Glomerular endothelial cell (primary cell): Measurements from ENCODE around the gene SP140. TPM values are rescaled to one million over a fixed set of nuclear protein-coding genes. Genes with fewer than 3 reads are reported as not detected.
A peak's percentile ranks its signal among the peaks of the same experiment; 100 is the strongest.
"Not testable (repeated sequence)": the region's sequence is repeated elsewhere in the genome, so short reads cannot be mapped to it uniquely, and the experiment has no call there.

Experiments used
- DNase-seq: peaks from one replicate; pipeline ENCODE4 v3.0.0-alpha.2; 2011; ENCODE audit warnings: low read depth, low spot score; ENCODE audit errors: extremely low read depth
- total RNA-seq: library from RNA; depleted of rRNA; stranded (reverse); fragments of >200 nt; gene quantifications from 2 replicates; pipeline ENCODE4 v1.2.3, GENCODE V29; 2015

Gene SP140
- total RNA-seq, 1 donor from 2014 or later: not detected

DNA sequence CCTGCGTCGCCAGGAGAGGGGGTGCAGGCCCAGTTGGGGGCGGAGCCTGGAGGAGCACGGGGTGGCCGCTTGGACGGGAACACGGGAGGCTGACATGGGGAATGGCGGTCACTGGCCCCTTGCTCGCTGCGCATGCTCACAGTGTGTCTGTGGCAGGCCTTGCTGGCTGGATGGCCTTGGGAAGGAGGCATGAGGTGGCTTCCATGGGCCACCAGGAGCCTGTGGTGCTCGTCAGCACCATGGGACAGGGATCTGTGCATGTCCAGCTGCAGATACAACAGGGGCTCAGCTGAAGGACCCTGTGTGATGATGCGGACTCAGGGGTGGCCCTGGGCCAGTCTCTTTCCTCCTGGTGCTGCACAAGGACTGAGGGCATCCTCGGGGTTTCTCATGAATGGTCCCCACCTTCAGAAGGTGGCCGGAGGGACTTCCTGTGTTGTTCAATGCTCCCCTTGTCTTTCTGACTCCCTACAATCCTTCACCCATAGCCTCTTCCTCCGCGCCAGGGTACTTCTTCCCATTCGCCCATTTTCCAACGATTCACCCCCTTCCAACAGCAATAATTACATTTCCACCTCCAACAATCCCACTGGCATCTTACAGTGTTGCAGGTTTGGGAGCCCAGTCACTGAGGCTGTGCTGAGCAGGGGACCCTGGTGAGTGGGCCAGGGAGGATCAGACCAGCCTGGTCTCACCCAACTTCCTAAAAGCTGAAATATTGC is 98.0 kb downstream of the SP140 start:
- DNase-seq: no peak

DNA sequence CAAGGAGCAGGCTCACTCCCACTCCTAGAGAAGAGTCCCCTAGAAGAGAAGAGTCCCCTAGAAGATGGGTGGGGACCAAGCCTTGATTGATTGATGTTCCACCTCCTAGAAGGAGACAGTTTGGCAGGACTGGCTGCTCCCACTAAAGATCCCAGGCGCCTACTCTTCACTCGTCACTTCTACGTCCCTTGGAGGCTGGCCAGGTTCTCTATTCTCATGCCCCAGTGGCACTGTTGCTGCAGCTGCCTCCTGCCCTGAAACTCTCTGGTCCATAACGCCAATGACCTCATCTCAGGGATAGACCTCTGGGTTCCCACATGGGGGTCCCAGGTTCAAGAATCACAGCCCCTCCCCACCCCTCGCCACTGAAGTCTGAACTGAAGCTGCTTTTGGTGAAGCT is 99.0 kb downstream of the SP140 start:
- no peak for DNase-seq

DNA sequence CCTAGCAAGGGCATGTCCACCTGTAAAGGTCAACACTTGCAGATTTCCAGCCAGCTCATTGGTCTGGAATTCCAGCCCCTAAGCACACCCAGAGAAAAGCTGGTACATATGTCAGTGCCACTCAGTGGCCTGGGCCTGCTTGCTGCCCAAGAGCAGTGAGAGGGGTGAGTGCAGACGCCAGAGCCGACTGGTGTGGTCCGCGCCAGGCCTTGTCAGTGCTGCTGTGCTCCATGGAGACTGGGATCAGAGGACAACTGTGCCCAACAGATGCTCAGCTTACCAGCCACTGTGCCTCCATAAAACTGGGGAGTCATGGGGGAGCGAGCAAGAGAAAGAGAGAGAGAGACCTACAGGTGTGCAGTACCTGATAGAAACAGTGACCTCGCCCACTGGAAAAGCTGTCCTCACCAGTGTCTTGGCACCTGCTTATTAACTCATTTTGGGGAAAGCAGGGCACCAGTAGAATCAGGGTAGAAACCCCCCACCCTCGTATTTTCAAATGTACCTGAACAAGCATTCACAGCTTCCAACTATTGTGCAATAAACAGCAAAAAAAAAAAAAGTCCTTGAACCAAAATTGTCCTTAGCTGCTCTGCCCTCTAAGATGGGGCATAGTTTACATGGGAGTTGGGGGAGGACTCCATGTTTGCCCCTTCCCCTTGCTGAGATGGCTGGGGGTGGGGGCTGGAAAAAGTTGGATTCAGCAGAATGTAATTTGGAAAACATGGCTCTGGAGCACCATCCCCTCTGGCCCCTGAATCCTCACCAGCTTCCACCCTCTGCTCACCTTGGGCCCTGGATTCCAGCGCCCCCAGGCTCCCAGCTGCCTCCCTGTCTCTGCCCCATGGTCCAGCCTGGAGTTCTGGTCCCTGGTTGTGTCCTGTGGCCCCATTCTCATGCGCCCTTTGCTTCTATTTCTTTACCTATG is 100.0 kb downstream of the SP140 start:
- DNase-seq: no peak

DNA sequence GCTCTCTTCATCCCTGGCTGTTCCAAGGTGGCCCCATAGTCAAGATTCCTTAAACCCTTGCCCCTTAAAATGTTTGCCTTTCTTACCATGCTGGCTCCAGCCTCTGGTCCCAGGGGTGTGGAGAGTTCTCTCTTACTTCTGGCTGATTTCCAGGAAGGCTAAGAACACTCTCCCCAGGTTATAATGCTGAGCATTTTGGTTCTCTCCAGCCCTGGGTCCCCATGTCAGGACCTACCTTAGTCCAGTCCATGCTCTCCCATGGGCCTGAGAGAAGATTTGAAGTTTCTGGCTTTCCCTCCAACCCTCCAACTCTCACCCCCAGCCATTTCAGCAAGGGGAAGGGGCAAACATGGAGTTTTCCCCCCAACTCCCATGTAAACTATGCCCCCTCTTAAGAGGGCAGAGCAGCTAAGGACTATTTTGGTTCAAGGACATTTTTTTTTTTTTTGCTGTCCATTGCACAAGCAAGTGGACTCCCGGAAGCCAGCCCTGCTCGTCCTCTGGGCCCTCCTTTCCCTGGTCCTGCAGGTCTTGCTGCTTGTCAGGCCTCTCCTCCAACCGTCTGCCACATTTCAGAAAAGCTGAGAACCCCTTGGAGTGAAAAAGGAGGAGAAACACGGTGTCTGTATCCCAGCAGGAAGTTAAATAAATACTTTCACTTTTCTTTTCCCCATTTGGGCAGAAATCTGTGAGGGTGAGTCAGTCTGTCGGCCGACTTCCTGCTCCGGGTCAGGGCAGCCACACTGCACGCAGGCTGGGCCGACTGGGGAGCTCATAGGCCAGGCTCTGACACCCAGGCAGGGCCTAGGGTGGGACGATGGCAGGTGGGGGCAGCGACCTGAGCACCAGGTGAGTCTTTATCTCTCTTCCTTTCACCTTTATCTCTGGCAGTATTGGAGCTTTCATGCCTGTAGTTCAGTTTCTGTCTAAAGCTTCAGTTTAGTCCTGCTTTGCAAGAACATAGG is 101.2 kb downstream of the SP140 start, which contains the start of gene SP140L:
SP140L (plus strand) TSS at position 741 of the 965 bp plus-strand sequence; CDS start at position 818, 77 bp downstream.
- DNase-seq: peak; percentile 42

DNA sequence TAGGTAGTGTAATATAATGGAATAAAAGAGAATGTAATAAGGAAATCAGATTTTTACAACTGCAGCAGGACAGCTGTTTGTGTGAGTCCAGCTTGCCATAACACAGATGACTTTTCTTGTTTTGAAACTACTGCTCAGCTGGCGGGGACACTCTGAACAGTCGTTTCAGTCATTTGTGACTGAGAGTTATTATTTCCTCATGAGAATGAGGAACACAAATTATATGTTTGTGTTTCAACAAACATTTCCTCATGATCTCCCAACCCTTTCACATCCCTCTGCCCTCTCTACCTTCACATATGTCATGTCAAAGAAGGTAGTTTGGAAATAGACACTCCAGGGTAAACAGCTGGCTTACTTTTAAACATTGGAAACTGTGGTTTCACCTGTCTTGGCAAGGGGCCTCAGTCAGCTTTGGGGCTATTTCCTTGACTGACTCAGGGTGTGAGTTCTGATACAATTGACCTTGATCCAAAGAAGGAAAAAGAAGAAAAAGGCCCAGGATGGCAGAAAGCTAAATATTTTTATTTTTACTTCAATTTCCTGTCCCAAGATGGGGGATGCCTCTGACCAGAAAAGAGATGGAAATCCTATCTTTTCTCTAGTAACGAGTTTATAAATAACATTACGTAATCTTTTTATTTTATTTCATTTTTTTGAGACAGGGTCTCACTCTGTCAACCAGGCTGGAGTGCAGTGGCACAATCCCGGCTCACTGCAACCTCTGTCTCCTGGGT is 102.0 kb downstream of the SP140 start:
- no peak for DNase-seq

DNA sequence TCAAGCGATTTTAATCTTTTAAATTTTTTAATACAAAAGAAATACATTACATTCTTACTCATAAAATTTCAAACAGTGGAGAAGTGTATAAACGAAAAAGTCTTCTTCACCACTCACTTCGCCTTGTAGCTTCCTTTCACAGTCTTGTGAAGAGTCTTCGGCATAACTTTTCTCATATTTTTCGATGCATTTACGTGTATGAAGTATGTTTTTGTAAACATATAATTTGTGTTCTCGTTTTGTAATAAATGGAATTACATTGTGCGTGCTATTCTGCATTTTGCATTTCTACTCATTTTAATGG is 102.6 kb downstream of the SP140 start:
- DNase-seq: no peak

DNA sequence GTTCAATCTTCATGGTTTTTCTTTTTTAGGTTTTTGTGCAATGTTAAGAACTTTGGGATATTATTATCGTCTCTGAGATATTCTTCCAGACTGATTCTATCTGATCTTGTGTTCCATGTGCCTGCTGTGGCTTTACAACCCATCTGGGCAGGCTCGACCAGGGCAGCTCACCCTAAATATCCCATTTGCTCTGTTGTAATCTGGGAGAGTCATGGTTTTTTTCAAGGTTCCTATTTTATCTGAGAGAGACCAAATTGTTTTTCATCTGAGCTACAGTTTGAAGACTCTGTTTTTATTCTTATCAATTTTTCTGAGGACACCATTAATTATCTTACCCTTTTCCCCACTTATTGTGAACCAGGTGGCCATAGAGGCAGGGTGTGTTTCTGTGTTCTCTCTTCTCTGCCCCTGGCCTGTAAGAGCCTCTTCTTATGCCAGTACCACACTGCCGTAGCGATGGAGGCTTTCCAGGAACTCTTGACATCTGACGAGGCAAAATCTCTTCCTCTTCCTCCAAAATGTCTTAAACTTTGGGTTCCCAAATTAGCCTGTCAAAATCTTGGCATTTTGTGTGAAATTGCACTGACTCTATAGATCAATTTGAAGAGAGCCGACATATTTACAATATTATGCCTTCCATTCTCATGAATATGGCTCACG is 104.5 kb downstream of the SP140 start:
- no peak for DNase-seq

DNA sequence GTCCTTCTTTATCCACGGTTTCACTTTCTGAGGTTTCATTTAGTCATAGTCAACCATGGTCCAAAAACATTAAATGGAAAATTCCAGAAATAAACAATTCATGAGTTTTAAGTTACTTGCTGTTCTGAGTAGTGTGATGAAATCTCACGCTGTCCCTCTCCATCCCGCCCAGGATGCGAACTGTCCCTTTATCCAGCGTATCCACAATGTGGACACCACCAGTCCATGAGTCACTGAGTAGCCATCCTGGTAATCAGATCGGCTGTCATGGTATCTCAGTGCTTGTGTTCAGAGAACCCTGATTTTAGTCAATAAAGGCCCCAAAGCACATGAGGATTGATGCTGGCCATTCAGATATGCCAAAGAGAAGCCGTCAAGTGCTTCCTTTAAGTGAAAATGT is 105.2 kb downstream of the SP140 start:
- DNase-seq: no peak

DNA sequence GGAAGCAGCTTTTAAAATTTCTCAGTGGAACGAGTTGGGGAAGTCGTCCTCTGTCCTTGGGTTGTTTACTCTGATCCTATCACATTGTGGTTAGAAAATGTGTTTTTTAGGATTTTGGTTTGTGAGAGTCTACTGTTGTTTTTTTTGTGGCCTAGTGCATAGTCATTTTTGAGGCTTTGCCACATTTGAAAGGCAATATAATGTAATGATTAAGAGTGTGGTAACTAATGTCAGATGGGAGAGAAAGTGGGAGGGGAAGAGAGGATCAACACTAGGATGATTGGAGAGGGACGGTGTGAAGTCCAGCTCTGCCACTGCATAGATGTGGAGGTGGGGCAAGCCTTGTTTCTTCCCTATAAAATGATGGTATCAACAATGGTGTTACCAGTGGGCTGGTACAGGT is 109.9 kb downstream of the SP140 start:
- no peak for DNase-seq

DNA sequence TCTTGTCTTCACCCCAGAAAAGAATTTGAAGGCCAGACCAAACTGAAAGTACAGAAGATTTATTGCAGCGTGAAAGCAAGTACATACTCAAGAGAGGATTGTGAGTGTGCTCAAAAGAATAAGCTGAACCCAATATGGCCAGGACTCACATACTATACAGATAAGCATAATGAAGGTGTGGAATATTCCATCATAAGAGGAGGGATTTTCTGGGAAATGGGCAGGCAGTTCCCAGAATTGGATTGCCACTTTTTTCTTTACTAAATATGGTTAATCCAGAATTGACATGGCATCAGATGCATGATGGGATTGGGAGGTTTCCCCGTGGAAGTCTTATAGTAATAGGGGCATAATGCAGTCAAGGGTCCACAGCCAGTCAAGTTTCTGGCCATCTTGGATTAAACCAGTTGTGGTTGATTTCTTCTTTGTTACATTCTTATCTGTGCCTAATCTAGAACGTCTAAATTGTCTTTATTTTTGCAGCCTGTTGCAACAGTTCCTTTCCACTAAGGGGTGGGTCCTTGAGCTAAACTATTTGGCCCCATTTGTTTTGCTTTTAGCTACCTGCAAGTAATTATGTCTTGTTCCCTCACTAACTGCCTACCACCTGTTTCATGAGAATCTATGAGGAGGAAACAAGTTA is 110.4 kb downstream of the SP140 start:
- DNase-seq: no peak

DNA sequence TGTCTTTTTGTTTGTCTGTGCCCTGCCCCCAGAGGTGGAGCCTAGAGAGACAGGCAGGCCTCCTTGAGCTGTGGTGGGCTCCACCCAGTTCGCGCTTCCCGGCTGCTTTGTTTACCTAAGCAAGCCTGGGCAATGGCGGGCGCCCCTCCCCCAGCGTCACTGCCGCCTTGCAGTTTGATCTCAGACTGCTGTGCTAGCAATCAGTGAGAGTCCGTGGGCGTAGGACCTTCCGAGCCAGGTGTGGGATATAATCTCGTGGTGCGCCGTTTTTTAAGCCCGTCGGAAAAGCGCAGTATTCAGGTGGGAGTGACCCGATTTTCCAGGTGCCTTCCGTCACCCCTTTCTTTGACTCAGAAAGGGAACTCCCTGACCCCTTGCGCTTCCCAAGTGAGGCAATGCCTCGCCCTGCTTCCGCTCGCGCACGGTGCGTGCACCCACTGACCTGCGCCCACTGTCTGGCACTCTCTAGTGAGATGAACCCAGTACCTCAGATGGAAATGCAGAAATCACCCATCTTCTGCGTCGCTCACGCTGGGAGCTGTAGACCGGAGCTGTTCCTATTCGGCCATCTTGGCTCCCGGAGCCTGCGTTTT is 116.5 kb downstream of the SP140 start:
- not testable (repeated sequence) for DNase-seq

DNA sequence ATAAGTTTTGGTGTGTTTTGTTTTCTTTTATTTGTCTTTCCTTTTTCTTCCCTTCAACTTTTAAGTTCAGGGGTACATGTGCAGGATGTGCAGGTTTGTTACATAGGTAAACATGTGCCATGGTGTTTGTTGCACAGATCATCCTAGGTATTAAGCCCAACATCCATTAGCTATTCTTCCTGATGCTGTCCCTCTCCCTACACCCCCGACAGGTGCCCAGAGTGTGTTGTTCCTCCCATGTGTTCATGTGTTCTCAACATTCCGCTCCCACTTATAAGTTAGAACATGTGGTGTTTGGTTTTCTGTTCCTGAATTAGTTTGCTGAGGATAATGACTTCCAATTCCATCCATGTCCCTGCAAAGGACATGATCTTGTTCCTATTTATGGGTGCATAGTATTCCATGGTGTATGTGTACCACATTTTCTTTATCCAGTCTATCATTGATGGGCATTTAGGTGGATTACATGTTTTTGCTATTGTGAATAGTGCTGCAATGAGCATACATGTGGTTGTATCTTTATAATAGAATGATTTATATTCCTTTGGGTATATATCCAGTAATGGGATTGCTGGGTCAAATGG is 117.6 kb downstream of the SP140 start:
- DNase-seq: not testable (repeated sequence)

DNA sequence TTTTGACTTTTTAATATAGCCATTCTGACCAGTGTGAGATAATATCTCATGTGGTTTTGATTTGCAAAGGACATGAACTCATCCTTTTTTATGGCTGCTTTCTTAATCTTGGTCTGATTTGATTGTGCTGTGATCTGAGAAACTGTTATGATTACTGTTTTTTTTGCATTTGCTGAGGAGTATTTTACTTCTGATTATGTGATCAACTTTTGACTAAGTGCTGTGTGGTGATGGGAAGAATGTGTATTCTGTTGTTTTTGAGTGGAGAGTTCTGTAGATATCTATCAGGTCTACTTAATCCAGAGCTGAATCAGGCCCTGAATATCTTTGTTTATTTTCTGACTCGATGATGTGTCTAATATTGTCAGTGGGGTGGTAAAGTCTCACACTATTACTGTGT is 118.2 kb downstream of the SP140 start:
- DNase-seq: no peak

DNA sequence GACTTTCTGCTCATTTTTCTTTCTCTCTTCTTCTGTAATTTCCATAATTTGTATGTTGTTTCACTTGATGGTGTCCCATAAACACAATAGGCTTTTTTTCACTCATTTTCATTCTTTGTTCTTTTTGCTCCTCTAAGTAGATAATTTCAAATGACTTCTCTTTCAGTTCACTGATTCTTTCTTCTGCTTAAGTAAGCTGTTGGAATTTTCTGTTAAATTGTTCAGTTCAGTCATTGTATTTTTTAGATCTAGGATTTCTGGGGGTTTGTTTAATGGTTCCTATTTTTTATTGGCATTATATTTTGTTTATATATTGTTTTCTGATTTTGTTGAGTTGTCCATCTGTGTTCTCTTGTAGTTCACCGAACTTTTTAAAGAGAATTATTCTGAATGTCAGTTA is 120.9 kb downstream of the SP140 start:
- DNase-seq: no peak

DNA sequence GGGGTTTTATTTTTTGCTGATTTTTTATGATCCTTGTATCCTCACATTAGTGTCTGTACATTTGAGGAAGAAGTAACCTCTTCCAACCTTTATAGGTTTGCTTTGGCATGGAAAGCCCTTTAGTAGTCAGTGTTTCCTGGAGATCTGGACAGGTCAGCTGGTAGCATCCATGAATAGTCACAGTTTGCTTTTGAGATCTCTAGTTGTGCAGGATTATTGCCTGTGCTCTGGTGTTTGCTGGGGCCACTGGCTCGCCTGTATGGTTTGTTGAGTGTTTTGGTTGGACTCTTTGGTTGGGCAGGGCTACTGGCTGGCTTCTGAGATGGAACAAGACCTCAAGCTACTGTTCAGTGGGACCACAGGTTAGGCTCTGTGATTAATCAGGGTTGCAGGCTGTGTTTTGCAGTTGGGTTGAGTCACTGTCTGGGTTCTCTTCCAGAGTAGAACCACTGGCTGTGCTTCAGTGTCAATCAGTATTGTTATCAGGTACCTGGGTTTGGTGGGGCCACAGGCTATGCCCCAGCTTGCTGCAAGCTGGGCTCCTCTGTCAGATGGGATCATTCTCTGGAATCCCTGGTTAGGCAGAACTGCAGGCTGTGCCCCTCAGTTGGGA is 121.5 kb downstream of the SP140 start:
- no peak for DNase-seq

DNA sequence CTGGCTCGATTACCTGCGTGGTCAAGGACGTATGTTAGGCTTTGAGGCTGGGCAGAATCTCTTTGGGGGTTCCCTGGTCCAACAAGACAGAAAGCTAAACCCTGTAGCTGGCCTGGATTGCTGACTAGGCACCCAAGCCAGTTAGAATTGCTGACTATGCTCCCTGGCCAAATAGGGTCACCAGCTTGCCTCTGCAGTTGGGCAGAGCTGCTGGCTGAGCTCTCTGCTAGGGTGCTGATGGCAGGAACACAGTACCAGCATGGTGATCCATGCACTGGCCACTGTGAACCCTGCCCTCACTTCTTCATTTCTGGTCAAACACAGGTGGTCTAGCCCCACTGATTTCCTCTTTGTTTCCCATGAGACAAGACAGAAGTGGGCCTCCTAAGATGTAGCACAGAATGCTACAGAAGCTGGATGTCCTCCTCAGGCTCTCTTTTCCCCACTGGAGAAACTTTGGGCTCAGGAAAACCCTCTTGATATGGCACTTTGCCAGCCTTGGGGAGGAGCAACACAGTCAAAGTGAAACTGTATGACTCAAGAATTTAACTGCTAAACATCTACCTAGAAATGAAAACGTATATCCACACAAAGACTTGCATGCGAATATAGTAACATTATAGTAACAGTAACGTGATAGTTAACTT is 122.2 kb downstream of the SP140 start:
- no peak for DNase-seq

DNA sequence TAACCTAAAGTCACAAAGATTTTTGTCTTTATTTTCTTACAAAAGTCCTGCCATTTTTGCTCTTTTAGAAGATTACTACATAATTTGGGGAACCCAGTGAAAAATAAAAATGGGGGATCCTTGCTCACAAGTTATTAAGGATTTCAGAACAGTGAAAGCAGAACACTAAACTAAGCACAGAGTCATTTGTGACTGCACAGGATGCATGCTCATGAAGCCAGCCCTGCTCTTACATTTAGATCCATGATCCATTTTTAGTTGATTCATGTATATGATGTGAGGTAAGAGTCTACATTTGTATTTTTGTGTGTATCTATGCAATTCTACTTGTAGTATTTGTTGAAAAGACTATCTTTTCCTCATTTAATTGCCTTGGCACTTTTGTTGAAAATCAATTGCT is 123.3 kb downstream of the SP140 start:
- no peak for DNase-seq

DNA sequence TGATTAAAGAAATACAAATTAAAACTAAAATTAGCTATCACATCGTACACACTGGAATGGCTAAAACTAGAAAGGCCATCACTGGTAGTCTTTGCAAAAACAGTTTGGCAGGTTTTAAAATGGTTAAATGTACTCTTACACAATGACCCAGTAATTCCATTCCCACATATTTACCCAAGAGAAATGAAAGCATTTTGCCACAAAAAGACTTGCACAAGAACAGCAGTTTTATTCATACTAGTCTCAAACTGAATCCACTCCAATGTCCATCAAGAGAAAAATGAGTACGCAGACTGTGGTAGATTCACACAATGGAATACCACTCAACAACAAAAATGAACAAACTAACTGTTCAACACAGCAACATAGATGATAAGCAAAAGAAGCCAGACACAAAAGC is 130.5 kb downstream of the SP140 start:
- DNase-seq: no peak
